ENCODE data around the gene KDM4B.

GRCh38 chr19:5103061-5103701, 134.3 kb downstream of the KDM4B start:
- TF ChIP-seq ESRRB (CRISPR knock-in tag; IDR thresholded peaks at IDR 0.05; ENCODE audit: borderline replicate concordance) (no peak), ZNF75A (CRISPR knock-in tag; IDR thresholded peaks at IDR 0.05) (no peak), CTCF (IDR thresholded peaks at IDR 0.05 in 2 of 3, conservative IDR thresholded peaks at IDR 0.05 in 1 of 3; ENCODE audit: insufficient read depth in 2 of 3, low read depth in 1 of 3, low read length in 3 of 3) (no peak), HDAC2 (IDR thresholded peaks at IDR 0.05) (no peak), RCOR1 (IDR thresholded peaks at IDR 0.05; ENCODE audit: borderline replicate concordance in 1 of 2, low read depth in 2 of 2, low read length in 2 of 2) (no peak), FOXM1 (IDR thresholded peaks at IDR 0.05; ENCODE audit: low read depth) (no peak), FOXM1 (CRISPR knock-in tag; IDR thresholded peaks at IDR 0.05; ENCODE audit: low read depth) (no peak), RAD21 (CRISPR knock-in tag; conservative IDR thresholded peaks at IDR 0.05 in 1 of 2, IDR thresholded peaks at IDR 0.05 in 1 of 2) (no peak), CTBP1 (IDR thresholded peaks at IDR 0.05; ENCODE audit: borderline replicate concordance) (no peak), HMBOX1 (IDR thresholded peaks at IDR 0.05) (no peak), ZNF347 (CRISPR knock-in tag; IDR thresholded peaks at IDR 0.05; ENCODE audit: low read depth) (no peak), RBM22 (IDR thresholded peaks at IDR 0.05; ENCODE audit: low read depth, low read length, poor library complexity, severe bottlenecking) (no peak), BRCA1 (IDR thresholded peaks at IDR 0.05) (no peak), BRCA1 (CRISPR knock-in tag; IDR thresholded peaks at IDR 0.05) (no peak)
